Natural killer cell (primary cell): ENCODE measurements around the gene USP36. TPM values are rescaled to one million over a fixed set of nuclear protein-coding genes. Genes with fewer than 3 reads are reported as not detected.

ENCODE experiments used
- ATAC-seq, 3 donors: fragments of 150-1000 bp in 2 of 3; fragments of 200-7000 bp in 1 of 3; cut with Tn5 transposase; 1 replicate in 1 of 3; 2 replicates in 2 of 3; pipeline ENCODE4 v1.10.0; 2021; ENCODE audit warnings: mild to moderate bottlenecking in 2 of 3, moderate library complexity in 2 of 3
- DNase-seq, 2 donors: peaks; one replicate each; pipeline versions ENCODE4 v3.0.0 to v3.0.0-alpha.2; 2013 to 2021; ENCODE audit warnings: mixed read lengths in 1 of 2
- H3K27ac ChIP-seq: one replicate; pipeline ENCODE4 v1.5.1; 2013; ENCODE audit warnings: mild to moderate bottlenecking, low read length
- H3K27me3 ChIP-seq: one replicate; pipeline ENCODE4 v1.6.1; 2013; ENCODE audit warnings: low read length; ENCODE audit not compliant: control insufficient read depth, insufficient read depth
- H3K36me3 ChIP-seq: one replicate; pipeline ENCODE4 v1.6.1; 2013; ENCODE audit warnings: low read length; ENCODE audit not compliant: control insufficient read depth, insufficient read depth
- H3K4me1 ChIP-seq: one replicate; pipeline ENCODE4 v1.6.1; 2013; ENCODE audit warnings: low read length; ENCODE audit not compliant: control insufficient read depth, insufficient read depth
- H3K4me3 ChIP-seq: one replicate; pipeline ENCODE4 v1.5.1; 2013; ENCODE audit warnings: low read length
- H3K9me3 ChIP-seq: one replicate; pipeline ENCODE4 v1.6.1; 2013; ENCODE audit warnings: low read length; ENCODE audit not compliant: control insufficient read depth, insufficient read depth
- H3K27ac Mint-ChIP-seq, 2 donors: one replicate each; pipeline ENCODE4 v1.8.0; 2022; ENCODE audit warnings: mild to moderate bottlenecking in 2 of 2, mixed read lengths in 2 of 2, moderate library complexity in 1 of 2
- H3K27me3 Mint-ChIP-seq, 2 donors: one replicate each; pipeline ENCODE4 v1.8.0; 2022; ENCODE audit warnings: low read depth in 2 of 2, mixed read lengths in 2 of 2
- H3K36me3 Mint-ChIP-seq: one replicate; pipeline ENCODE4 v1.8.0; 2022; ENCODE audit warnings: mixed read lengths
- H3K4me1 Mint-ChIP-seq, 2 donors: one replicate each; pipeline ENCODE4 v1.8.0; 2022; ENCODE audit warnings: mixed read lengths in 2 of 2
- H3K4me3 Mint-ChIP-seq: one replicate; pipeline ENCODE4 v1.8.0; 2022; ENCODE audit warnings: mild to moderate bottlenecking, moderate library complexity, mixed read lengths
- H3K9me3 Mint-ChIP-seq, 2 donors: one replicate each; pipeline ENCODE4 v1.8.0; 2022; ENCODE audit warnings: mixed read lengths in 2 of 2
- WGBS: methylation state at CpG from one replicate; pipeline ENCODE4 v1.1.7; 2013; ENCODE audit warnings: missing lambda C conversion rate; ENCODE audit not compliant: insufficient coverage; 5-methylcytosine and 5-hydroxymethylcytosine counted together
- intact Hi-C: fragments of 100-400 bp; cut with micrococcal nuclease; formaldehyde crosslinking; loops from one replicate; pipeline ENCODE4 v1.14.2; 2022
- total RNA-seq, 4 donors: library from RNA; stranded (reverse); fragments of 120-200 nt in 1 of 4; gene quantifications; one replicate each; pipeline versions ENCODE4 v1.2.3 to v1.2.4, GENCODE V29; 2013 to 2022
- TF ChIP-seq, protein P1 (sequence below): fragments of 200-600 bp; IDR thresholded peaks from one replicate; pipeline ENCODE4 v1.8.0; 2022; ENCODE audit warnings: antibody characterized with exemption

The USP36 gene
- total RNA-seq, 3 donors from 2014 or later (not counting 1 experiment from before 2014, with no cell fraction given): 241 to 304 (median 270) TPM

DNA sequence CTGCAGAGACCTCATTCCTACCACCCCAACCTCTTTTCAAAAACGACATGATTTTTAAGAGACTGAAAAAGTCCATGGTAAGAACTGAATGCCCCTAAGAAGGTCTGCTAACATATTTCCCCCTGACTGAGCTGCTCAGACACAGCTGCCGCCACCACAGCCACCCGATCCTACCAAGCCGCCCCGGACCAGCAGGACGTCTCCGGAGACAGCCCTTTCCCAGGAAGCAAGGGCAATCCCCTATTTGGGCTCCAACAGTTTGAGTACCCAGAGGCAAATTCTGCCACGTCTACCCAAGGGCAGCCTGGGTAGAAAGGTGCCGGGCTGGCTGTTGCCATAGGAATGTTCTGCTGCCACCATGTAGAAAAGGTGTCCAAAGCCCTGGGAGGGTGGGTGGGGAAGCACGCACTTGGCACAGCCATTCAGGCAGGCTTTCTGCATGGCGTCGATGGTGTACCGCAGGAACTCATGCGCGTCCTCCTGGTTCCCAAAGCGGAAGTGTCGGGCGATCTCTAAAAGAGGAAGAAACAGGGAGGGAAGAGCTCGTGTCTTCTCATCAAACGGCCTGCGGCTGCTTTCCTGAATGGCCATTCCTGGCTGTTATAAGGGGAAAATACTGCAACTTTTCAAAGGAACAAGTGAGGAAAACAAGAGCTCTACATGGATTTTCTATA lies 13.6 kb downstream of the USP36 start:
- no peaks in the 10 kb centered on the region for H3K9me3 Mint-ChIP-seq
- peaks cover 33% of the 10 kb centered on the region for H3K36me3 Mint-ChIP-seq
- DNase-seq (no peak), ATAC-seq (no peak)
- H3K4me1 ChIP-seq: peaks cover 7% of the 10 kb centered on the region
- no peak overlapping the region for H3K27ac Mint-ChIP-seq
- no peaks in the 10 kb centered on the region for H3K27me3 Mint-ChIP-seq
- H3K9me3 ChIP-seq: no peaks in the 10 kb centered on the region
- peaks cover 89% of the 10 kb centered on the region for H3K36me3 ChIP-seq
- intact Hi-C loops: no loop called here
- TF ChIP-seq, protein P1, sequence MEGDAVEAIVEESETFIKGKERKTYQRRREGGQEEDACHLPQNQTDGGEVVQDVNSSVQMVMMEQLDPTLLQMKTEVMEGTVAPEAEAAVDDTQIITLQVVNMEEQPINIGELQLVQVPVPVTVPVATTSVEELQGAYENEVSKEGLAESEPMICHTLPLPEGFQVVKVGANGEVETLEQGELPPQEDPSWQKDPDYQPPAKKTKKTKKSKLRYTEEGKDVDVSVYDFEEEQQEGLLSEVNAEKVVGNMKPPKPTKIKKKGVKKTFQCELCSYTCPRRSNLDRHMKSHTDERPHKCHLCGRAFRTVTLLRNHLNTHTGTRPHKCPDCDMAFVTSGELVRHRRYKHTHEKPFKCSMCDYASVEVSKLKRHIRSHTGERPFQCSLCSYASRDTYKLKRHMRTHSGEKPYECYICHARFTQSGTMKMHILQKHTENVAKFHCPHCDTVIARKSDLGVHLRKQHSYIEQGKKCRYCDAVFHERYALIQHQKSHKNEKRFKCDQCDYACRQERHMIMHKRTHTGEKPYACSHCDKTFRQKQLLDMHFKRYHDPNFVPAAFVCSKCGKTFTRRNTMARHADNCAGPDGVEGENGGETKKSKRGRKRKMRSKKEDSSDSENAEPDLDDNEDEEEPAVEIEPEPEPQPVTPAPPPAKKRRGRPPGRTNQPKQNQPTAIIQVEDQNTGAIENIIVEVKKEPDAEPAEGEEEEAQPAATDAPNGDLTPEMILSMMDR: no peak
- H3K4me3 Mint-ChIP-seq: no peak overlapping the region
- peaks cover 9 to 29% of the 10 kb centered on the region in 2 donors for H3K4me1 Mint-ChIP-seq
- H3K27me3 ChIP-seq: no peaks in the 10 kb centered on the region
- no peak overlapping the region for H3K4me3 ChIP-seq
- 88% methylated on average over 21 of the region's 21 CpGs for WGBS
- no peak overlapping the region for H3K27ac ChIP-seq

DNA sequence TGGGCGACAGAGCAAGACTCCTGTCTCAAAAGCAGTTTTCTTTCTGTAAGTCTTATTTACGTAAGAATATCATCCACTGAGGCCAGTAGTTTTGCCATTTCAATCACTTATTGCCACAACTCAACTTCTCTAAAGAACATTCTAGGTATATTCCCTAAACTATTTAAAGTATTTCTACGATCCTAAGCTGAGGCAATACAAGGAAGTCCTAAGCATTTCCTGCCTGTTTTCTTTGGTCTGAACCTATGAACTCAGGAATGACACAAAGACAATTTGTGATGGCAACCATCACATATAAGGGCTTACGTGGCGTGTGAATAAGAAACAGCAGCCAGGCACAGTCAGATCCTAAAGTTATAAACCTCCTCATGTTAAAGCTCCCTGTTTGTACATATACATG lies 14.2 kb downstream of the USP36 start:
- Mint-ChIP-seq H3K9me3 (no peaks in the 10 kb centered on the region), H3K27me3 (no peaks in the 10 kb centered on the region), H3K4me1 (peaks cover 9 to 29% of the 10 kb centered on the region in 2 donors), H3K4me3 (no peak overlapping the region), H3K36me3 (peaks cover 33% of the 10 kb centered on the region), H3K27ac (no peak overlapping the region)
- peaks cover 7% of the 10 kb centered on the region for H3K4me1 ChIP-seq
- H3K27me3 ChIP-seq: no peaks in the 10 kb centered on the region
- DNase-seq (no peak), ATAC-seq (no peak)
- no peak overlapping the region for H3K27ac ChIP-seq
- 95% methylated on average over 5 of the region's 5 CpGs for whole genome bisulfite sequencing
- TF ChIP-seq, protein P1: no peak
- no peak overlapping the region for H3K4me3 ChIP-seq
- H3K9me3 ChIP-seq: no peaks in the 10 kb centered on the region
- intact Hi-C loops: no loop called here
- peaks cover 88% of the 10 kb centered on the region for H3K36me3 ChIP-seq

DNA sequence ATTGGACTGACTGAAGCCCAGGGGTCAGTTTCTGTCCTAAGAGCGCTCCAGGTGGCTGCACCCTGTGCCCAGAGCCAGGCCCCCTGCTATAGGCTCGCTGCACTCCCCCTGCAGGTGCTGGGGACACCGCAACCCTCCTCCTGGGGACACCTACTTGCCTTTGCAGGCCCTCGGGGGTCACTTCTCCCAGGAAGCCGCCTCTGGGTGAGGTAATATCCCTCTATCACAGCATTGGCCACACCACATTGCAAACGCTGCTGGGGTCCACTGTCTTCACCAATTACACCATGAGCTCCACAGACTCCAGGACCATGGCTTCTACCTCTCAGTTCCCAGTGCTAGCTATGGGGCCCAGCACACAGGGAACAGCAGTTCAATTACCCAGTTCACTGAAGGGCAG lies 14.9 kb downstream of the USP36 start:
- Histone ChIP-seq H3K27me3 (no peaks in the 10 kb centered on the region), H3K36me3 (peaks cover 89% of the 10 kb centered on the region), H3K9me3 (no peaks in the 10 kb centered on the region), H3K4me1 (peaks cover 7% of the 10 kb centered on the region), H3K4me3 (no peak overlapping the region), H3K27ac (no peak overlapping the region)
- Mint-ChIP-seq H3K36me3 (peaks cover 32% of the 10 kb centered on the region), H3K4me3 (peak overlapping the region; percentile 4), H3K9me3 (no peaks in the 10 kb centered on the region), H3K27me3 (no peaks in the 10 kb centered on the region), H3K4me1 (peaks cover 8 to 29% of the 10 kb centered on the region in 2 donors), H3K27ac (peak overlapping the region in 1 of 2 donors; percentile 48)
- ATAC-seq: no peak
- WGBS: 96% methylated on average over 6 of the region's 6 CpGs
- intact Hi-C loops: no loop called here
- no peak for DNase-seq
- TF ChIP-seq, protein P1: no peak

DNA sequence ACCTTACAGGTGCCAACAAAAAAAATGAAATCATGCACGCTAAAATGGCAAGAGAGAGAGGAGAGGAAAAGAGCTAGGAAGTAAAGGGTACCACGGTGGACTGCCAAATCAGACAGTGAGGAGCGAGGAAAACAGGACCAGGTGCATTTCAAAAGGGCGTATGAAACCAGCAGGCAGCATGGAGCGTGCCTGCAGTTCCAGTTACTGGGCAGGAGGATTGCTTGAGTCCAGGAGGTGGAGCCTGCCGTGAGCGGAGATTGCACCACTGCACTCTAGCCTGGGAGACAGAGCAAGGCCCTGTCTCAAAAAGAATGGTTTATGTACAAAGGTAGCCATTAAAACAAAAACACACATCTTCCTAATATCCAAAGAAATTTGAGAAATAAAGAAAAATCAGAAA lies 16.4 kb downstream of the USP36 start:
- H3K9me3 Mint-ChIP-seq: no peaks in the 10 kb centered on the region
- ATAC-seq (no peak), DNase-seq (no peak)
- 96% methylated on average over 7 of the region's 7 CpGs for WGBS
- peaks cover 7 to 29% of the 10 kb centered on the region in 2 donors for H3K4me1 Mint-ChIP-seq
- no peaks in the 10 kb centered on the region for H3K9me3 ChIP-seq
- TF ChIP-seq, protein P1: no peak
- H3K27ac ChIP-seq: no peak overlapping the region
- H3K27me3 ChIP-seq: no peaks in the 10 kb centered on the region
- peaks cover 24% of the 10 kb centered on the region for H3K36me3 Mint-ChIP-seq
- intact Hi-C loops: no loop called here
- H3K4me1 ChIP-seq: peaks cover 13% of the 10 kb centered on the region
- no peak overlapping the region for H3K4me3 ChIP-seq
- no peaks in the 10 kb centered on the region for H3K27me3 Mint-ChIP-seq
- H3K36me3 ChIP-seq: peaks cover 90% of the 10 kb centered on the region
- no peak overlapping the region for H3K27ac Mint-ChIP-seq
- H3K4me3 Mint-ChIP-seq: no peak overlapping the region
